Stimulated activated CD8-positive, alpha-beta memory T cell treated with anti-CD3 and anti-CD28 coated beads, Interleukin-7, amount 100 ng/mL, for 1 hour (primary cell): ENCODE data around the gene MUC20.

Source experiments
- DNase-seq, 2 donors: peaks; one replicate each; pipeline ENCODE4 v3.0.0-alpha.2; 2020; ENCODE audit warnings: low read depth in 2 of 2

The MUC20 gene

DNA sequence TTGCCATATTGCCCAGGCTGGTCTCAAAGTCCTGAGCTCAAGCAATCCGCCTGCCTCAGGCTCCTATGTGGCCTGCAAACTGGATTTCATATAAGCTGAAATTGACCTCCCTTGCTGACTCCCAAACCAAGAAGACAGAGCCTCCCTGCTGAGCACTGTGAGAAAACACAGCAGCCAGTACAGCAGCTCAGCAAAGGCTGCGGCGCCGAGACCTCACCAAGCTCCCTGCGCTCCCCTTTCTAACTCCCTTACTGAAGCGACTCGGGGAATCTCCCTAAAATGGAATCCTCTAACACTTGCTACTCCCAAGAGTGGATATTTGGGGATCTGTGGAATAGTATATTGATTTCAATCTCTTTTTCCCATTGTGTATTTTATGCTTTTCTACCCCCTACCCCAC lies 34.6 kb downstream of the MUC20 start:
- DNase-seq = no peak

DNA sequence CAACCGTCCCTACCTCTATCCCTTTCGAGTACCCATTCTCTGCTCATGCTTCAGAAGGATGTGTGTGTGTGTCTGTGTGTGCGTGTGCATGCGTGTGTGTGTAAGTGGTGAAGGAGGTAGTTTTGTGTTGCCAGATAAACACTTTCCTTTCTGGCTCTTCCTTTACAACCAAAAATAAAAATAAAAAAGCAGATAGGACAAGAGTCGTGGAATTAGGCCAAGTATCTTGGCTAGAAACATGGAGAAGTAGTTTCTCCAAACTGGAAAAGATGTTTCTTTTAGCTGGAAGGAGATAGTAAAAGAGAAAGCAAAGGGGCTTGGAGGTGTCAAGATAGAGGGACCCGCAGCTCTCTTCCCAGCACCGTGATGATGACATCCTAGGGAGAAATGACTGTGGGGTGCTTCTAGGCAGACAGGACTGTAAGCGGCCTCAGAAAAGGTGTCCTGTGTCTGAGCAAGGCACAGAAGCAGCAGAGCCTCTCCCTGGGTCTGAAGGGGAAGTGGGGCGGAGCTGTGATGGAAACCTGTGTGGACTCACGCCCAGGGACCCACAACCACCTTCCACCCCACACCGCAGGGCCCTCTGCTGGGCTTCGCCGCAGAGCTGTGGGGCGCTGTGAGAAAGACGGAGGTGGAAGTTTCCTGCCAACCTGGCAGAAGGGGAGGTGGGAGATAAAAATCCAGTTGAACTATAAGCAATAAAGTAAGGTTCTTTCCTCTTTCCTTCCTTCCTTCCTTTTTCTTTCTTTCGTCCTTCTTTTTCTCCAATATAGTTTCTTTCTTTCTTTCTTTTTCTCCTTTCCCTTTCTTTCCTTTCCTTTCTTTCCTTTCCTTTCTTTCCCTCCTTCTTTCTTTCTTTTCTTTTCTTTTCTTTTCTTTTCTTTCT lies 35.3 kb downstream of the MUC20 start:
- DNase-seq = peak in 1 of 2 donors; percentile 10

DNA sequence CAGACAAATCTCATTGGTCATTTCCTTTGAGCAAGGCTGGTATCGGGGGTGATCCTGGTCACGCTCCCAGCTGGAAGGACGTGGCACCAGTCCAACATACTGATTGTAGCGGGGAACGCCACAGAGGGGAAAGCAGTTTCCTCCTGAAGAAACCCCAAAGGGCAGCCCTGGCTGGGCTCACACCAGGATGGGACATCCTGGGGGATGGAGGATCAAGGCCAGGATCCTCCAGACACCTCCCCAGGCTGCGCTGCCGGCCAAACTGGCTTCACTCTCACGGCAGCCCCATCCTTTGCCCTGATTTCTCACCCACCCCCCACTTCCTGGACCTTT lies 36.6 kb downstream of the MUC20 start:
- DNase-seq = no peak

DNA sequence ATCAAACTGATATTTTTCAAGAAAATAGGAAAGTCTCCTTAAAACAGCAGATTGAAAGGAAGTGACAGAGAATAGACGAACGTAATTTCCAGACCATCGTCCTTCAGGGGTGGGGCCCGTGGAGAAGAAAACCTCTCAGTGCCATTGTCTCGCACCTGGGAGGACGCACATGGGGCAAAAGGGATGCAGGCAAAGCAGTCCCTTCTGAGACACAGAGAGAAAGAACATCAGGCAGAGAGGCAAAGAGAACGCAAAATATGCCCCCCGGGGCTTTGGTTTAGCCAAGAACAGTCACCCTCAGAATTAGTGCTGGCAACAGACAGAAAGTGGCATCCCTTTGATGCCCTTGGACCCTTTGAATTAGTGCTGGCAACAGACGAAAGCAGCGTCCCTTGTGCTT lies 37.0 kb downstream of the MUC20 start:
- no peak for DNase-seq

DNA sequence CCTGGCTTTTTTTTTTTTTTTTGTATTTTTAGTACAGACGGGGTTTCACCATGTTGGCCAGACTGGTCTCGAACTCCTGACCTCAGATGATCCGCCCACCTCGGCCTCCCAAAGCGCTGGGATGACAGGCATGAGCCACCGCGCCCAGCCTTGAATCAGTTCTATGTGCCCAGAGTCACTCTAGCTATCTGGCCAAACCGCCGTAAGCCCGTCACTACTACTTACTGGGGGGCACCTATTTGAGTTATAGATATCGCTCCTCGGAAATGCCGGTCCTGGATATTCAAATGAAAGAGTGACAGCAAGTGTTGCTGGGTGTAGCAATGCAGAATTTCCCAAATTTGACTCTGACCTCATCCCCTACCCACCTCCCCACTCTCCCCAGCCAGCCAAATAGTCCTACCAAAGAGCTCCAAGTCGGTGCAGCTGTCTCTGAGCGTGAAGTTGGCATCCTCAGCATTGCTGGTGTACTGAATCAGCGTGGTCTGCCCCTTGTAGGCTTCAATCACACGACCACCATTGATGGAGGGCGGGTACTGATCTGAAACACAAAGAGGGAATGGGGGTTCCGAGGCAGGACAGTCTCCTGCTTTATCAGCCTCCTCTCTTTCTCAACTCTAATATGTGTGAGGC lies 38.1 kb downstream of the MUC20 start:
- no peak for DNase-seq

DNA sequence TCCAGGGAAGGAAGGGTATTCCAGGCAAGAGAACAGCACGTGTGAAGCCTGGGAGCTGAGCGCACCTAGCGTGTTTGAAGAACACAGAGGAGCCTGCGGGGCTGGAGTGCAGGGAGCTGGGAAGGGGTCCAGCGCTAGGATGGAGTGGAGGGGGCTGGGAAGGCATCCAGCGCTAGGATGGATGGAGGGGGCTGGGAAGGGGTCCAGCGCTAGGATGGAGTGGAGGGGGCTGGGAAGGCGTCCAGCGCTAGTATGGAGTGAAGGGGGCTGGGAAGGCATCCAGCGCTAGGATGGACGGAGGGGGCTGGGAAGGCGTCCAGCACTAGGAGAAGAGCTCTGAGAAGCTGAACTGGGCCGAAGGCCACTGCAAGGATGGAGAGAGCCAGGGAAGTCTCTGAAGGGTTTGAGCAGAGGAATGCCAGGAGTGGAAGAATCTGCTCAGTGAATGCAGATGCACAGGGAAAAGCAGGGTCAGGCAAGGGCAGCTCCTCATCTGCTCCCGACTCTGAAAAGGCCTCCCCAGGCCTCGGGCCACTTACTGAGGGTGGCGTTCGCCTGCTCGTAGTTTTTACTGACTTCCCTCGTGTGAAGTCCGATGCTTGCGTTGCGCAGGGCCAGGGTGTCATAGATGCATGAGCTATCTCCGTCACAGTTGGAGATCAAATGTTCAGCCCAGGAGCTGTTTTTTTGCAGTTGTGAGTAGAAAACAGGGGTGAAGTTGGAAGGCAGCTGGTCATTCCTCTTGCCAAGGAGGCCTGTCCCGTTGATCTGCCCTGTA lies 39.8 kb downstream of the MUC20 start:
- no peak for DNase-seq

DNA sequence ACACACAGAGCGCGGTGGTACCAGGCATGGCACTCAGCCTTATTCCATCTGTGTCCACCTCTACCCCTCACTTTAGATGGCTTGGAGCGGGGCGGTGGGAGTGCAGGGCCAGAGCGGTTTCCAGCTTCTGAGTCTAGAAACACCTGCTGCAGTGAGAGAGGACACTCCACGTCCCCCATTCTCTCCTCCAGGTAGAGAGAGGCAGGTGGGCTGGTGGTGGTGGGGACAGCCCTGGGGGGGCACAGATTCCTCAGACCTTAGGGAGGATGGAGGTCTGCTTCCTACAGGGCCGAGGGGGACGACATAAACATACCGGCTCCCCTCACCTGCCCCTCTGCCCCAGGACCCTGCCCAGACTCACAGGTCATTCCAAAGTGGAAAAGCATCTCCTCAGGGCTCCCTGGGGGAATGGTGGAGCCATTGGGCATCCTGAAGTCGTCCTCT lies 40.4 kb downstream of the MUC20 start:
- no peak for DNase-seq

DNA sequence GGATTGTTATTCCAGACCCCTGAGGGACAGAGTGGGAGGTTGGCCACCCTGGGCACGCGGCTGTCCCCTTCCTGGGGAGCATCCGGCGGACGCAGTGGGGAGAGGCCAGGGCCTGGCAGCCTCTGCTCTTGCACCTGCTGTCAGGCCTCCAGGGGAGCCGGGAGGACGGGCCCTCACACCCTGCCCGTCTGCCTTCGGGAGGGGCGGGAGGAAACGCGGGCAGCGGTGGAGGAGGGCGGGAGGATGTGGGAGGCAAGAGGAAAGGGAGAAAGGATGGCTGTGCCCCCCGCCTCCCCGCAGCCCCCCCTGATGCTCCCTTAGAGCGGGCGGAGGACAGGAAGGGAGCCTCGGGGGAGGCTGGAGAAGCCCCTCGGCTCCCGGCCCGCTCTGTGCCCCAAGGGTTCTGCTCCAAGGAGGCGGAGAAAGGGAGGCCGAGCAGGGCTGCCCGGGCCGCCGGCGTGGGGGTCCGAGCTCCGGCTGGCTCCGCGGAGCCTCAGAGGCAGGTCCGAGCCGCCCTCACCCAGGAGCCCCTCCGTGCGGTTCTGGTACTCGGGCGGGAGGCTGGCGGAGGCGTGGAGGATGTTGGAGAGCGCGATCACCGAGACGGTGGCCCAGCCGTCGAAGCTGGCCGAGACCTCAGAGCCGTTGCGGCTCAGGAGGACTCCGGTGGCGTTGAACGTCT lies 40.9 kb downstream of the MUC20 start:
- DNase-seq = no peak

DNA sequence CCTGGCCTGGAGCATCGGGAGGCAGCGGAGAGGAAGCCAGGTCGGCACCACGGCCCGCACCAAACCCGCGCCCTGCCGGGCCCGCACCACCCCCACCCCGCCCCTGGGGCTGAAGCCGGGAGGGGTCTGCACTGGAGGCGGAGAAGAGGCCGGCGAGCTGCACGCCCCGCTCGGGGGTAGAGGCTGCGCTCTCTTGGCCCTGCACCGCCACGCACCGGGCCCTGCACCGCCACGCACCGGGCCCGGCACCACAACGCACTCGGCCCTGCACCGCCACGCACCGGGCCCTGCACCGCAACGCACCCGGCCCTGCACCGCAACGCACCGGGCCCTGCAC lies 41.4 kb downstream of the MUC20 start:
- DNase-seq = no peak

DNA sequence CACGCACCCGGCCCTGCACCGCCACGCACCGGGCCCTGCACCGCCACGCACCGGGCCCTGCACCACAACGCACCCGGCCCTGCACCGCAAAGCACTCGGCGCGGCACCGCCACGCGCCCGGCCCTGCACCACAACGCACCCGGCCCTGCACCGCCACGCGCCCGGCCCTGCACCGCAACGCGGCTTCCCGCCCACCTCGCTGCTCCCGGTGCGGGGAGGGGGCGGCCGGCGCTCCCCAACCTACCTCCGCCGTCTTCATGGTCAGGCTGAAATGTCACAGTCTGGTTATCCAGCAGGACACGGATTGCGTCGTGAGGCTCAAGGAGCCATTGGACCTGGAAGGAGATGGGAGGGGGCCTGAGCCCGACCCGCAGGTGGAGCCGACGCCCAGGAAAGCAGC lies 41.8 kb downstream of the MUC20 start:
- DNase-seq = no peak

DNA sequence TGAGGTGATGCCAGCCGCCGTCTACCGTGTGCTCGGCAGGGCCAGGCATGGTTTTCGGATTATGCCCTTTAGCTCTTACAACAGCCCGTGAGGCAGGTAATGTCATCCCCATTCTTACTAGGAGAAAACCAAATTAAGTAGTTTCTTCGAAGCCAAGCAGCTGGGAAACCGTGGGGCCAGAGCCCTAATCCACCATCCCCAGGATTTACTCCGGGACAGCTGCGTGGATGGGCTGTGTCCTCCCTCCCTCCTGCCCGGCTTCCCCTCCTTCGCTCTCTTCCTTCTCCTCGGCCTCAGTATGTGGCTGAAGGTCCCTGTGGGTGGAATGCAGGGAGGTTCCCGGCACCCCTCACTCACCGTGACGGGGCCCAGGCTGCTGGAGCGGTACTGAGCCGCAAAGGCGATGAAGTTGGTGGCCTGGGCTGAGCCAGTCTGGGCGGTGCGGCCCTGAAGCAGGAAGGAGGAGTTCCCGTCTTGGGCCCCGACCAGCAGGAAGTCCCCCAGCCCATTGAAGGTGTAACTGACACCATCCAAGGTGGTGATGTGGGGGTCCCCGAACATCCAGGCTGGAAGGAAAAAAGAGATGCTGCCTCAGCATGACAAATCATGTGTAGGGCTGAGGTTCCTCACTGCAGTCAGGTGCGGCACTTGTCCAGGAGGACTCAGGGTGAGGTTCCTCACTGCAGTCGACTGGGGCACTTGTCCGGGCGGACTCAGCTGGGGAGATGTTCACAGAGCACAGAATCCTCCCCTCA lies 42.5 kb downstream of the MUC20 start:
- DNase-seq = no peak

DNA sequence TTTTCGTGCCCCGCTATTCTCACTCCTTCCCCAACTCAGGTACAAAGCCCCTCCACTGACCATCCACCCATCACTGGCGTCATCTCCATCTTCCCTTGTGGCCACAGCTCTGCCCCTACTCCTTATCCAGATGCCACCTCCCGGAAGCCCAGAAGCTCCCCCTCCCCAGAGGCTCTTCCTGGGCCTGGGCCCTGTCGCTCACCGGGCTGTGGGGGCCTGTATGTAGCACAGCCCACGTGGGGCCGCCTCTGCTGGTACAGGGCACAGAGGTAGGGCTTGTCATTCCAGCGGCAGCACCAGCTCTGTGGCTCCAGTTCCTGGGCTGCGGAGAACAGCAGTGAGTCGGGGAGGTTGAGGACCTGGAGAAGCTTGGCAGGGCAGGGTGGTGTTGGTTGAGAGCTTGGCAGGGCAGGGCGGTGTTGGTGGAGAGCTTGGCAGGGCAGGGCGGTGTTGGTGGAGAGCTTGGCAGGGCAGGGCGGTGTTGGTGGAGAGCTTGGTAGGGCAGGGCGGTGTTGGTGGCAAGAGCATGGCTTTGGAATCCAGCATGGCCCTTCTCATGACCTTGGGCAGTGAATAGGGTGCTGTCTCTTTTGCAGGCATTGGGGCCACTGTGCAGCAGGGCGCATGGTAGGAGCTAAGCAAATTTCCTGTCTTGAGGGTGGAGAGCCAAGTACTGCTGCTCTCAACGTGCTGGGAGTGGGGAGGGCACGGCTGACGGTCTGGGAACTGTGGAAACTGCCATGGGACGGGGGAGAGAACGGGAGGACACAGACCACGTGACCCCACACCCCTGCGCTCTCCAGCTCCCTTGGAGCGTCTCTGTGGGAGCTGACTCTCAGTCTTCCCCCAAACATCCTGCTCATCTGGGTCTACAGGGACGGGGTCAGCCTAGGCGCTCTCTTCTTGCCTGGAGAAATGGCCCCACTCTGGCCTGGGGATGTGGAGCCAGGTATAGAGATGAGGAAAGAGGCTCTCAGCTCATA lies 43.4 kb downstream of the MUC20 start:
- DNase-seq = no peak

DNA sequence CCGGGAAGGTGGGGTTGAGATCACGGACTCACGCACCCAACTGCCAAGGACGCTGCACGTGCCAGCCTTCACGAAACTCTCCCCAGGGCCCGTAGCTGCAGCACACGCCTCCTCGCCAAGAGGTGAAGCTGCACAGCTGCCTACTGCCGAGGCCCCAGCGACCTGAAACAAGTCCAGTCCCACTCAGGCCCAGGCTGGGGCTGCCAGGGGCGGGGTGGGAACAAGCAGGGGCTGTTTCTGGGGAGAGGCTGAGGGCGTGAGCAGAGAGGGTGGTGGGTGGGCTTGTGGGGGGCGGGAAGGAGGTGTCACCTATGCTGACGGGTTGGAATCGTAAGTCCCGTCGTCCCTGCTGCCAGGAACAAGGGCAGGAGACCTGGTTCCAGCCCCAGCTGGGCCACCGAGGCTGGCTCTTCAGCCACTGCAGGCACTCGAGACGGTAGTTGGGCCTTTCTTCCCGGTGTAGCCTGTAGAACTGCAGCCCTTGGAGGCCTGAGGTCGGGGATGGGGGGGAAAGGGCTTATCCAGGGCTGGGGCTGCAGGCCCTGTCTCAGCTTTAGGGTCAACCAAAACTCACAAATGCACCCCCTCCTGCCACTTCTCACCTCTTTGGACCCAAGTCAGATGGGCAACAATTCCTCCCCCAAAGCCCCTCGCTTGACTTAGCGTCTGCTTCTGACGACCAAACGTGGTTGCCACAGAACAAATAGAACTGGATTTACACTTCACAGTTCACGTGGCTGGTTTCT lies 44.4 kb downstream of the MUC20 start:
- no peak for DNase-seq

DNA sequence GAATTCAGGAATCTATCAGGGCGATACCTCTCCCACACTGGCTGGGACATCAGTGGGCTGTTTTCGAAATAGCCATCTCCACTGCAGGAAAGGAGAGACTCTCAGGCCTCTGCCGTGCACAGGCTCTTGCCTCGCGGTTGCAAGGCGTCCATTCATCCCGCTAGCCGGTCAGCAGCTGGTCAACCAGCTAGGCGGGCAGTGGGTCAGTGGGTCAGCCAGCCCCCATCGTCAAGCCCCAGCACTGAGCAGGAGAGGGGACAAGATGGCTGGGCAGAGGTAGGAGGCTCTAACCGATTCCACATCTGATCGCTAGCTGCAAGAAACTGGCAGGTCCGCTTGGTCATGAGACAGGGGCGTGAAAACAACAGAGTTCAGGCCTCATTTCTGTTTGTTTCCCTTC lies 45.9 kb downstream of the MUC20 start:
- no peak for DNase-seq

DNA sequence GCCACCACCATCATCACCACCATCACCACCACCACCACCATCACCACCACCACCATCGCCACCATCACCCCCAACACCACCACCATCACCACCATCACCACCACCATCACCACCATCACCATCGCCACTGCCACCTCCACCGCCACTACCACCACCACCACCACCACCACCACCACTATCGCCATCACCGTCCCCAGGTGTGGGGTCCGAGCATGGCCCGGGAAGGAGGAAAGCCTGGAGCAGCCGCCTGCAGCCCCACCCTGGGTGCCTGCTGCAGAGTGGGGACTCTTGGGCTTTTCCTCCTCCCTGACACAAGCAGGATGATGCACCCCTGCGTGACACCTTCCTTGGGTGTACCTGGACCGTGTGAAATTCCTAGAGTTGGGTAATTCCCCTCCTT lies 47.0 kb downstream of the MUC20 start:
- no peak for DNase-seq

DNA sequence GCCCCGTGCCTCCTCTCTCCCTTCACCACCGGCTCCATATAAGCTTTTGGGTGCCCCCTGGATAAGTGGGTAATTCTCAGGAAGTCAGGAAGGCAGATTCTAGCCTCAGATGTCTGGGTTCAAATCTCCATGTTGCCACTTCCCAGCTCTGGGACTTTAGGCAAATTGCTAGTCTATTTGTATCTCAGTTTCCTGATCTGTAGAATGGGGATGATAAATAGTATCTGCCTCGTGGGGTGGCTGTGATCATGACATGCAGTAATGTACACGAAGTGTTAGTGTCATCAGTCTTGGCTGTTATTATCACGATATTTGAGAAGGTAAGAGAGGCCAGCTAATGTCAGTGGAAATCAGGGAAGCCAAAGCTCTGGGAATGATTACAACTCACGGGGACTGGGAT lies 47.6 kb downstream of the MUC20 start:
- DNase-seq = no peak

DNA sequence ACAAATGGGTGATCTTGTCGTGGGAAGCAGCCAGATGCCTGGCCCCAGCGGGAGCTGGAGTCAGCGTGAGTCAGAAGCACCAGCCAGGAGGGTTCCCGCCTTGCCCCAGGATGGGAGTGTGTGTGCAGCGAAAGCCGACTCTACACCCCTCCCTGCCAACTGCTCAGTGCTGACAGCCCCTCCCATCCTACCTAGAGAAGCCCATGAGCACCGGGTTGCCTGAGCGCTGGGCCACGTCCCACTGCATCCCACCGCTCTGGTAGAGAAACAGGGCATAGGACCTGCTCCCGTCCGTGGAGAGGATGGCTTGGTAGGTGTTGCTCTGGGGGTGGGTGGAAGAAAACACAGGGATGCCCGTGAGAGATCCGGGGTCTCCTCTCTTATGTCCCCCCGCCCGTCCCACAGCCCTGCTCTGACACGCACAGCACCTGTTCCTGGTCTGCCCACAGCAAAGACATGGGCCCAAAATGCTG lies 48.1 kb downstream of the MUC20 start:
- DNase-seq = no peak

DNA sequence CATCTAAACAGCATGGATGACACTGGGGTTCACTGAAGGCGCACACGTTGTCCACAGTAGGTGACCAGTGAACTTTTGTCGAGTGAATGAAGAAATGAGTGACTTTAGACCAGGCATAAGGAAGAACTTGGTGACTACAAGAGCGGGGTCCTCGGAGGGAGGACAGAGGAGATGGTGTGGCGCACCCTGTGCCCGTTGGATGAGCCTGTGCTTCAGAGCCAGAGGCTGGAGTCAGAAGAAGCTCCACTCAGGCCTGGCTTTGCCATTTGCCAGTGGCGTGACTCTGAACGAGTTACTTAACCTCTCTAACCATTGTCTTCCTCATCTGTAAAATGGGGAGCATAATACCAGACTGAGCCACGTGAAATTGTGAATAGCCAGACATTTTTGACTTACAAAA lies 48.8 kb downstream of the MUC20 start:
- DNase-seq = no peak

DNA sequence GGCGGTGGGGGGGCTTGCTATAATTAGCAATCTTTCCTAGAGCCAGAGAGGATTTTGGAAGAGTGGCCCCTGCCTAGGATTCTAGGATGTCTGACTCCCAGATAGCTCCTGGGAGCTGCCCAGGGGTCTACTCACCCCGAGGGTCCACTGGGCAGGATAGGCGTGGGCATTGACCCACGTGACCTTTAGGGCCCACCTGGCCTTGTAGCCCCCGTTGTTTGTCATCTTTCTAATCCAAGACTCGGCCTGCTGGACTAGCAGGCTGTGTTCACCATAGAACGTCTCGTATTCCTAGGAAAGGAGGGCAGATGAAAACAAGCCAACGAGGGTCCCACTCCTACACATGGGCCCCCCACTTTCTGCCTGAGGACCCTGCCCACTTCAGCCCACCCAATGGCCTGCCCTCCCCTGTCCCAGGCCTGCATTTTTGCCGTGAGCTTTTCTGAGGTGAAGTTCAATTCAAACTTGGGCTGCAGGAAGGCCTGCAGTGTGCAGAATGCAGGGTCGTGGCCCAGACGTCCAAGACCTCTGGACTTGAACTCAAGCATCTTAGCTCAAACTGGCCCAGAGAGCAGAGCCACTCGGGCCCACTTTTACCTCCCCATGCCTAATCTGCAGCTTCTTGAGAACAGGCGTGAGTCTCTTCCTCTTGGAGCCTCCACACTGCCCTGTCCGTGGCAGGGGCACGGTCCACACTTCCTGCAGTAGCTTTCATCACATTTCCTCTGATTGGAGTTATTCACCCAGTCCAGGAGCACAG lies 49.5 kb downstream of the MUC20 start:
- DNase-seq = no peak
